ENCODE measurements around the gene ARHGEF17.

Gene ARHGEF17

GRCh38 chr11:73308961-73309919 is 1.2 kb downstream of the ARHGEF17 start:
- in situ Hi-C loops (cut with MboI; ENCODE audit: low pct_unique_long_range_greater_than_20kb, low sequenced_read_pairs), result no loop called here

GRCh38 chr11:73310076-73310475 is 2.0 kb downstream of the ARHGEF17 start:
- no peak for DNase-seq
- in situ Hi-C loops (cut with MboI; ENCODE audit: low pct_unique_long_range_greater_than_20kb, low sequenced_read_pairs), result no loop called here

More at GRCh38 chr11:73308961-73309919, 1.2 kb downstream of the ARHGEF17 start:
- peak; percentile 72 for DNase-seq

- DNase-seq, result no peak
Observed at GRCh38 chr11:73310661-73311393, 2.8 kb downstream of the ARHGEF17 start.

GRCh38 chr11:73311394-73311869 is 3.4 kb downstream of the ARHGEF17 start:
- in situ Hi-C loops (cut with MboI; ENCODE audit: low pct_unique_long_range_greater_than_20kb, low sequenced_read_pairs), result no loop called here
- DNase-seq, result no peak

More at GRCh38 chr11:73310661-73311393, 2.8 kb downstream of the ARHGEF17 start:
- in situ Hi-C loops (cut with MboI; ENCODE audit: low pct_unique_long_range_greater_than_20kb, low sequenced_read_pairs), result no loop called here

- DNase-seq, result no peak
- in situ Hi-C loops (cut with MboI; ENCODE audit: low pct_unique_long_range_greater_than_20kb, low sequenced_read_pairs), result no loop called here
Observed at GRCh38 chr11:73312036-73312435, 4.0 kb downstream of the ARHGEF17 start.

- in situ Hi-C loops (cut with MboI; ENCODE audit: low pct_unique_long_range_greater_than_20kb, low sequenced_read_pairs), result no loop called here
- no peak for DNase-seq
Observed at GRCh38 chr11:73312851-73313327, 4.8 kb downstream of the ARHGEF17 start.

- in situ Hi-C loops (cut with MboI; ENCODE audit: low pct_unique_long_range_greater_than_20kb, low sequenced_read_pairs), result no loop called here
- peak; percentile 42 for DNase-seq
Observed at GRCh38 chr11:73313652-73314051, 5.6 kb downstream of the ARHGEF17 start.

- DNase-seq, result peak; percentile 35
- in situ Hi-C loops (cut with MboI; ENCODE audit: low pct_unique_long_range_greater_than_20kb, low sequenced_read_pairs), result no loop called here
Observed at GRCh38 chr11:73314117-73314961, 6.3 kb downstream of the ARHGEF17 start.

GRCh38 chr11:73315293-73316020 is 7.4 kb downstream of the ARHGEF17 start:
- DNase-seq, result no peak
- in situ Hi-C loops (cut with MboI; ENCODE audit: low pct_unique_long_range_greater_than_20kb, low sequenced_read_pairs), result no loop called here

GRCh38 chr11:73316422-73316821 is 8.3 kb downstream of the ARHGEF17 start:
- in situ Hi-C loops (cut with MboI; ENCODE audit: low pct_unique_long_range_greater_than_20kb, low sequenced_read_pairs), result no loop called here
- no peak for DNase-seq

- in situ Hi-C loops (cut with MboI; ENCODE audit: low pct_unique_long_range_greater_than_20kb, low sequenced_read_pairs), result no loop called here
- DNase-seq, result no peak
Observed at GRCh38 chr11:73317373-73317772, 9.3 kb downstream of the ARHGEF17 start.

GRCh38 chr11:73317803-73318202 is 9.7 kb downstream of the ARHGEF17 start:
- in situ Hi-C loops (cut with MboI; ENCODE audit: low pct_unique_long_range_greater_than_20kb, low sequenced_read_pairs), result no loop called here

GRCh38 chr11:73318501-73319011 is 10.5 kb downstream of the ARHGEF17 start:
- in situ Hi-C loops (cut with MboI; ENCODE audit: low pct_unique_long_range_greater_than_20kb, low sequenced_read_pairs), result no loop called here
- DNase-seq, result no peak

More at GRCh38 chr11:73317803-73318202, 9.7 kb downstream of the ARHGEF17 start:
- DNase-seq, result no peak

GRCh38 chr11:73320763-73321603 is 12.9 kb downstream of the ARHGEF17 start:
- DNase-seq, result no peak

GRCh38 chr11:73321604-73322381 is 13.7 kb downstream of the ARHGEF17 start:
- in situ Hi-C loops (cut with MboI; ENCODE audit: low pct_unique_long_range_greater_than_20kb, low sequenced_read_pairs), result no loop called here
- DNase-seq, result peak; percentile 71

More at GRCh38 chr11:73320763-73321603, 12.9 kb downstream of the ARHGEF17 start:
- in situ Hi-C loops (cut with MboI; ENCODE audit: low pct_unique_long_range_greater_than_20kb, low sequenced_read_pairs), result no loop called here
